ENCODE results near the gene MYG1.
A peak's percentile ranks its signal among the peaks of the same experiment; 100 is the strongest.

The MYG1 gene, protein sequence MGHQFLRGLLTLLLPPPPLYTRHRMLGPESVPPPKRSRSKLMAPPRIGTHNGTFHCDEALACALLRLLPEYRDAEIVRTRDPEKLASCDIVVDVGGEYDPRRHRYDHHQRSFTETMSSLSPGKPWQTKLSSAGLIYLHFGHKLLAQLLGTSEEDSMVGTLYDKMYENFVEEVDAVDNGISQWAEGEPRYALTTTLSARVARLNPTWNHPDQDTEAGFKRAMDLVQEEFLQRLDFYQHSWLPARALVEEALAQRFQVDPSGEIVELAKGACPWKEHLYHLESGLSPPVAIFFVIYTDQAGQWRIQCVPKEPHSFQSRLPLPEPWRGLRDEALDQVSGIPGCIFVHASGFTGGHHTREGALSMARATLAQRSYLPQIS

DNA sequence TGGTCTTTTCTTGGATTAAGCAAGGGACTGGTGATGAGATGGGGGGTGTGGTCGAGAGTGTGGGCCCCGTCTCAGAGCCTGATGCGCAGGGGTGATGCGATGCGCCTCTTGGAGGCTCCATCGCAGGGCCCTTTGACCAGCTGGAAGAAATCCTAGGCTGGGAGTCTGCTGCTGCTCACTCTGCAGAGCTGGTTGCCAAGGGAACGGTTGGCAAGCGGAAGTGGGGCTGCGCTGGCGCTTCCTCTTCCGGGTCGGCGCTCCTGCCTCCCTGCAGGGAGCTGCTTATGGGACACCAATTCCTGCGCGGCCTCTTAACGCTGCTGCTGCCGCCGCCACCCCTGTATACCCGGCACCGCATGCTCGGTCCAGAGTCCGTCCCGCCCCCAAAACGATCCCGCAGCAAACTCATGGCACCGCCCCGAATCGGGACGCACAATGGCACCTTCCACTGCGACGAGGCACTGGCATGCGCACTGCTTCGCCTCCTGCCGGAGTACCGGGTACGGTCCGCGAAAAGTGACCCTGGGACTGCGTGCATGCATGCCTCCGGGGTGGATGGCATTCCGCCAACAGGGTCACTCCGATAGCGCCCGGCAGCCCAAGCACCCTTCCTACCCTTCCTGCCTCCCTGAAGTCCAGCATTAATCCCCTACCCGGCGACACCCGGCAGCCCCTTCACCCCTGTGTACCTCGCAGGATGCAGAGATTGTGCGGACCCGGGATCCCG lies at the start of gene MYG1:
Gene MYG1, plus strand, starts transcription at position 242 of the 727 bp plus-strand sequence. Its CDS starts 43 bp downstream, at position 285.
- peak within 1 kb of the TSS; percentile 65 for H3K4me3 ChIP-seq (ENCODE audit: low read length)
- TF ChIP-seq ZNF274 (IDR thresholded peaks at IDR 0.05; ENCODE audit: low read depth, low read length) = no peak

DNA sequence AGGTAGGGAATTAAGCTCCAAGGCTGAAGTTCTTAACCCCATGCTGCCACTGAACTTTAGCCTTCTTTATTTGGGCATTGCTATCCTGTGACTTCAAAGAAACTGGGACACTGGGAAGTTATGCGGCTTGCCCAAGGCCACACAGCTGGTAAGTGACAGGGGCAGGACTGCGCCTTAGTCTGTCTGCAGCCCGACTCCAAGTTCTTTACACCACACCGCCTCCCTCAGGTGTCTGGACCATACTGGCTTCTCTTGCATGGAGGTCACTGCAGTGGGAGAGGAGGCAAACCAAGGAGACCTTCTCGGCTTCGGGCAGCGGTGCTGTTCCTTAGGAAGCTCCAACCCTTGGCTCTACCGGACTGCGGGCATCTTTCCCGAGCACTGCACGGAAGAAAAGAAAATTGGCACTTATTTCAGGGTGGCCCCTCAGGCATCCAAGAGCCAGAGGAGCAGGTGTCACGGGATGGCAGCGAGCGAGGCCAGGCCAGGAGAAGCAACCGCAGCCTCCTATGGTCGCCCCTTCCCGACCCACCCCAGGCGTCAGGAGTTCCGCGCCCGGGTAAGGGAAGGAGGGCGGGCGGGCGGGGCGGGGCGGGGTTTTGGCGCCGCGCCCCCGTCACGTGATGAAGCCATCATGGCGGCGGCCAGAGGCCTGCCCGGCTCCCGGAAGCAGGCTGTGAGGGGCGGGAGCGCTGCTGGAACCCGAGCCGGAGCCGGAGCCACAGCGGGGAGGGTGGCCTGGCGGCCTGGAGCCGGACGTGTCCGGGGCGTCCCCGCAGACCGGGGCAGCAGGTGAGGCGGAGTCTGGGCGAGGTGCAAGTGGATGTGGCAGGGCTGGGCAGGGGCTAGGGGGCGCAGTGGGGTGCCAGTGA lies 47.8 kb upstream of the MYG1 start:
- no peak for TF ChIP-seq ZNF274 (IDR thresholded peaks at IDR 0.05; ENCODE audit: low read depth, low read length)
- H3K4me3 ChIP-seq (ENCODE audit: low read length) = peak overlapping the region; percentile 85

DNA sequence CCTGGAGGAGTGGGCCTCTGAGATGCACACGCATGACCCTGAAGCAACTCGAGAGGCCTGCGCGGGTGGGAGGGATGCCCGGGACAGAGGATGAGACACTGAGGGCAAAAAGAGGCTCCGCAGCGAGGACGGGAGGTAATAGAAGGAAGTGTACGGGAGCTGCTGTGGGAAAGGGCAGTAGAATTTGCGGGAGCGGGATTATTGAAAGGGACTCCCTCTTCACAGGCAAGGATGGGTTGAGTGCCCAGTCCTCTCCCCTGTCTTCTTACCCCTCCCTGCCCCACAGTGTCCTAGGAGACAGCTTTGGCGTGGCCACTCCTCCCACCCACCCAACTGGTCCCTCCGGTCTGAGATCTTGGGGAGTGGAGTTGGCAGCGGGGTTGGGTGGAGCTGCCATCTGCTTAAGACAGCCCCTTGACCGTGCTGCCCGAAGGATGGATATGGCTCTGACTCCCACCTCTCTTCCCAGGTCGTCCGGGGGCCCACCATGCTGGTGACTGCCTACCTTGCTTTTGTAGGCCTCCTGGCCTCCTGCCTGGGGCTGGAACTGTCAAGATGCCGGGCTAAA lies 47.1 kb upstream of the MYG1 start:
- H3K4me3 ChIP-seq (ENCODE audit: low read length) = peak overlapping the region; percentile 85
- no peak for TF ChIP-seq ZNF274 (IDR thresholded peaks at IDR 0.05; ENCODE audit: low read depth, low read length)

DNA sequence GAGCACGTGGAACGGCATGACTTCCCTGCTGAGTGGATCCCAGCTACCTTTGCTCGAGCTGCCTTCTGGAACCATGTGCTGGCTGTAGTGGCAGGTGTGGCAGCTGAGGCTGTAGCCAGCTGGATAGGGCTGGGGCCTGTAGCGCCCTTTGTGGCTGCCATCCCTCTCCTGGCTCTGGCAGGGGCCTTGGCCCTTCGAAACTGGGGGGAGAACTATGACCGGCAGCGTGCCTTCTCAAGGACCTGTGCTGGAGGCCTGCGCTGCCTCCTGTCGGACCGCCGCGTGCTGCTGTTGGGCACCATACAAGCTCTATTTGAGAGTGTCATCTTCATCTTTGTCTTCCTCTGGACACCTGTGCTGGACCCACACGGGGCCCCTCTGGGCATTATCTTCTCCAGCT lies 46.2 kb upstream of the MYG1 start:
- no peak for TF ChIP-seq ZNF274 (IDR thresholded peaks at IDR 0.05; ENCODE audit: low read depth, low read length)
- no peak overlapping the region for H3K4me3 ChIP-seq (ENCODE audit: low read length)

DNA sequence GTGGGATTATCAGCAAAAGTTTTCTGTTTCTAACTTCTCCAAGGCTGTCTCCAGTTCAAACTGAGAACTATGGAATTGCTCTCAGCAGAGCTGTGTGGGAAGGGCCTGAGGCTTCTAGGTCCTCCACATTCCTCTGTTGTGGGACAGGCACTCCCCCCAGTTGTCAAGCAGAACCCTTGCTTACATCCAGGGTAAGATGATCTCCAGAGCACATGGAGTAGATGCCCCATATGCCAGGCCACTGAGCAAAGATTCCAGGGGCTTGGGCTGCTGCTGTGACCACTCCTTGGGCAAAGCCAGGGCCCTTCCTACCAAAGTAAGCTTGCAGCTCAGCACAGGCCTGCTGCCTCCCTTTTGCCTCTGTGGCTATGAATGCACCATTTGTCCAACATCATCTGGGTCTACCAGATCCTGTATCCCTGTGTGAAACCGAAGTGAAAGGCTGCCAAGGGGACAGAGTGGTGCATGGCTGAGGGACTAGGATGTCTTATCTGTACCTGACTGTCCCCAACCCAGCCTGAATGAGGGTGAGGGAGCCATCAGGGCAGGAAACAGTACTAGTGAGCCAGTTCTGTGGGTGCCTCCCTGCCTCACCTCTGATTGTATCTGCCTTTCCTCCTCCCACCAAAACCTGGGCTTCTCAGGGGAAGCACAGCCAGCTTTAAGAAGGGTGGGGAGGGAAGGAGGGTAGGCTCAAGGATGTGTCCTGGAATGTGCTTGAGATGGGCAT lies 44.5 kb upstream of the MYG1 start:
- no peak for TF ChIP-seq ZNF274 (IDR thresholded peaks at IDR 0.05; ENCODE audit: low read depth, low read length)

DNA sequence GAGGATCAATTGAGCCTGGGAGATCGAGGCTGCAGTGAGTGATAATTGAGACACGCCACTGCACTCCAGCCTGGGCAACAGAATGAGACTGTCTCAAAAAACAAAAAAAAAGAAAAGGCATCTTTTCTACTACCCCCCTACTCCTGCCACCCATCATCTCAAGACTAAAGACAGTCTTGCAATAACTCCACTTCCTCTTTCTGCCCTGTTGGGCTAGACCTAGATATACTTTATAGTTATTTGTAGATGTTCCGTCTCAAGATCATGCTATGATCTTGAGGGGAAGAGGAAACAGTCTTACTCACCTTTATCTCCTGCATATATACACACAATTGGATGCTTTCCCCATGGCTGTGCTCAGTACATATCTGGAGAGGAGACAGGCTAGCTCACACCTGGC lies 43.5 kb upstream of the MYG1 start:
- no peak for TF ChIP-seq ZNF274 (IDR thresholded peaks at IDR 0.05; ENCODE audit: low read depth, low read length)
- H3K4me3 ChIP-seq (ENCODE audit: low read length) = no peak overlapping the region

More for the DNA sequence above, 44.5 kb upstream of the MYG1 start:
- no peak overlapping the region for H3K4me3 ChIP-seq (ENCODE audit: low read length)

DNA sequence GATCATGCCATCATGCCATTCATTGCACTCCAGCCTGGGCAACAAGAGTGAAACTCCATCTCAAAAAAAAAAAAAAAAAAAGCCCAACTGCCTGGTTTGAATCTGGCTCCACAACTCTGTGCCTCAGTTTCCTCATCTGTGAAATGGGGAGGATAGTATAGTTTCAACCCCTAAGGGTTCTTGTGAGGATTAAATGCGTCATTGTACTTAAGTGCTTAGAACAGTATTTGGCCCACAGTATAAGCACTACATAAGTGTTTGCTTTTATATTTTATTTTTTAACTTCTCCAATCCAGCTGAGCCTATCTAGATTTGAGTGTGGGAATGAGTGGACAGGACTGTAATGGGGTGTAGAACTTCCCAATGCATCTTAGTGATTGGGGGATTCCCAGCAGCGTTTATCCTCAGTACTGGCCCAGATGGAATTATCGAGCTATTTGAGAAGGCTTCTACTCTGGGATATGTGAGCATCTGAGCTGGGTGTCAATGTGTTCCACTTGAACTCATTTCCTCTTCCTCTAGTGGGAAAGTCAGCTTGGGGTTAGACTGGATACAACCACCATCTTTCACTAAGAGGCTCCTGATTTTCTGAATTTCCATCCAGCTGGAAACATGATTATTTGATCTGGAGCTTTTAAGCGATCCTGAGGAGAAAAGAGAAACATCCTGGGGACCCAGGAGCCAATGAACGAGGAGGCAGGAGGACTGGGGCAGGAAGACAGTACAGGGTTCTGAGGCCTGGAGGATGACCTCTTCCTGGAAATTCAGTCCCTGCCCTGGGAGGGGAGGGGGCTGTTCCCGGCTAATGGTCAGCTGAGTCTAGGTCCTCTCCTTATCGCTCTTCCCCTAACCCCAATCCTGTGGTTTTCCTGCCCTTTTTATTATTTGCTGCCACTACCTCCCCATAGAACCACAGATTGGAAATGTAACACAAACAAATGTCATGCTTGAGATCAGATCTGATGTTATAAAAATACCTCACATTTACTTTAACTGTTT lies 40.7 kb upstream of the MYG1 start:
- no peak overlapping the region for H3K4me3 ChIP-seq (ENCODE audit: low read length)
- no peak for TF ChIP-seq ZNF274 (IDR thresholded peaks at IDR 0.05; ENCODE audit: low read depth, low read length)

DNA sequence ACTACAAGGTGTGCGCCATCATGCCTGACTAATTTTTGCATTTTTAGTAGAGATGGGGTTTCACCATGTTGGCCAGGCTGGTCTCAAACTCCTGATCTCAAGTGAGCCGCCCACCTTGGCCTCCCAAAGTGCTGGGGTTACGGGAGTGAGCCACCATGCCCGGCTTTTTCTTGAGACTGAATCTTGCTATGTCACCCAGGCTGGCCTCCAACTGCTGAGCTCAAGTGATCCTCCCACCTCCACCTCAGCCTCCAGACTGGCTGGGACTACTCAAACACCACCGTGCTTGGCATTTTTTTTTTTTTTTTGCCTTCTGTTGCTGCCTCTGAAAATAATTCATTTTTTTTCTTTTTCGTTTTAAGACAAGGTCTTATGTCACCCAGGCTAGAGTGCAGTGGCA lies 39.6 kb upstream of the MYG1 start:
- TF ChIP-seq ZNF274 (IDR thresholded peaks at IDR 0.05; ENCODE audit: low read depth, low read length) = no peak
- H3K4me3 ChIP-seq (ENCODE audit: low read length) = no peak overlapping the region

DNA sequence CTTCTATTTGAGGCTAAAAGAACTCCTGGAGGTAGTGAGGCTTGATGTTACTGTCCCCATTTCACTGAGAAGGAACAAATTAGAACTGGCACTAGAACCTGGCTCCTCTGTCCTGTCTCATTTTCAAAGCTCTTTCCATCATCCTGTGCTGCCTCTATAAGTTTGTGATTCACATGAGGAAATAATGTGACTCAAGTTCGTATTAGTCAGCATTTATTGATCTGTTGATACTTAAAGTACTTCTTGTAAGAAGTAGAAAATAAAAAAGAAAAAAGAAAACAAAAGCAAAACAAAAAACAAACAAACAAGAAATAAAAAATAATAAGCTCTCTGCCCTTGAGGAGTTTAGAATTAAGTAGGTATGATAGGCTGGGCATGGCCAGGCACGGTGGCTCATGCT lies 33.7 kb upstream of the MYG1 start:
- no peak for TF ChIP-seq ZNF274 (IDR thresholded peaks at IDR 0.05; ENCODE audit: low read depth, low read length)
- H3K4me3 ChIP-seq (ENCODE audit: low read length) = no peak overlapping the region

DNA sequence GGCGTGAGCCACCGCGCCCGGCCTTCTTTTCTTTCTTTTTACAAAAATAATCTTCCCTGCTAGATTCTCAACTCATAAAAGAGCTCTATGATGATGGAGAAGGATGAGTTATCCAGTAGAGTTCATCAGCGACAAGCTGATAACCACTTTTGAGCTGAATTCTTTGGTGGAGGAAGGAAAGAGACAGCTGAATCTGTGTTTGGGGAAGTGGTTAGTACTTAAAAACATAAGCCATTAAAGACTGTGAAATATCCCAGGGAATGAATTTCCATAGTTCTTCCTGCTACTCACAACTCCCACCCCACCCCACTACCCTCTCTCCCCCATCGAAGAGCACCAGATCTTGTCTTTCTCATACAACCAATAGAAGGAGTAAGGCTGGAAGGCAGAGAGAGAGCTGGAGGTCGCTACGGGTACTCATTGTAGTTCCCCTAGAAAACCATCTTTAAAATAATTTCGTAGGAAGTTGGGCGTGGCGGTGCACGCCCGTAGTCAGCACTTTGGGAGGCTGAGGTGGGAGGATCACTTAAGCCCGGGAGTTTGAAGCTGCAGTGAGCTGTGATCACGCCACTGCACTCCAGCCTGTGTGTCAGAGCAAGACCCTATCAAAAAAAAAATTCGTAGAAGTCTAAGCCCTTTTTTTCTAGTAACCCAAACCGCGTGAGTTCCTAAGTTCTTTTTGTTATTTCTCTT lies 32.0 kb upstream of the MYG1 start:
- TF ChIP-seq ZNF274 (IDR thresholded peaks at IDR 0.05; ENCODE audit: low read depth, low read length) = no peak

DNA sequence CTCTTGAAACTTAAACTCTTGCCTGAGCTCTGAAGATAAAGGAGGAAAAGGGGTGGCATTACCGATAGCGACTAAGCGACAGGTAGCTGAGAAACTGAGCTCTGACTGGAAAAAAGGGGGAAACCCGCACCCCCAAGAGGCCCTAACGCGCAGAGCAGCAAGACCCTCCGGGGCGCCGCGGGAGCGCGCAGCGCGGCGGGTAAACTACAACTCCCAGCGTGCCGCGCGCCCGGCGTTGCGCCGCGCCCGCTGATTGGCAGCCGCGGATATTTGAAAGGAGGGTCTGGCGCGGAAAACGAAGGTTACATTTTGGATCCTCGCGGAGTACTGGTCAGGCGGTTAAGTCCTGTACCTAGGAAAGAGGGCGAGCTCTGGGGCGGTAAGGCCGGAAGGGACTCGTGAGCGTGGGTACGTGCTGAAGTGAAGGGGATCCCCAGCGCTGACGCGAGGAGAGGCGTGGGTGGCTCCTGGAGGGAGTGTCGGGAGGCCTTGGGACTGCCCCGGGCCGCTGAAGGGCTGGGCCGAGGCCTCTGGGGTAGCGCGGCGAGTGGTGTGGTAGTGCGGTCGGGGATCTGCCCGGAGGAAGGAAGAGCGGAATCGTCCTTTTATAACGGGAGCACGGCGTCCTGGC lies 31.4 kb upstream of the MYG1 start, which contains the start of gene ESPL1:
Gene ESPL1, plus strand, starts transcription at position 301 of the 631 bp plus-strand sequence. CDS start 468 bp downstream, outside the sequence.
- peak within 1 kb of the TSS; percentile 67 for H3K4me3 ChIP-seq (ENCODE audit: low read length)
- no peak for TF ChIP-seq ZNF274 (IDR thresholded peaks at IDR 0.05; ENCODE audit: low read depth, low read length)

More for the DNA sequence above, 32.0 kb upstream of the MYG1 start:
- peak overlapping the region; percentile 67; the same call in 1 of the 2 replicates for H3K4me3 ChIP-seq (ENCODE audit: low read length)

All from GM08714 (cell line).